OCI-LY7 (cell line): Measurements from ENCODE around the gene FAM161B. TPM values are rescaled to one million over a fixed set of nuclear protein-coding genes. Genes with fewer than 3 reads are reported as not detected.

ENCODE experiments used
- BruUV-seq: library from RNA; stranded (reverse); fragments of 400-500 nt; replicated peaks from 2 replicates; lab custom pipeline; 2021; lab: Mats Ljungman, UMichigan
- CTCF ChIA-PET: fragments of 300-600 bp; sonication (Branson Sonifier 250); formaldehyde crosslinking; loops from one replicate; lab custom pipeline; 2022; ENCODE audit warnings: antibody characterized with exemption; ENCODE audit not compliant: unreplicated experiment; lab: Charles Lee
- POLR2A ChIA-PET: fragments of 300-600 bp; sonication (Branson Sonifier 250); formaldehyde crosslinking; loops from one replicate; lab custom pipeline; 2022; ENCODE audit warnings: antibody characterized with exemption; lab: Charles Lee
- DNase-seq: peaks from one replicate; pipeline ENCODE4 v3.0.0-alpha.2; 2015; ENCODE audit warnings: low spot score
- H2AFZ ChIP-seq: fragments of 200-600 bp; sonication (generic), shearing (Covaris generic); 2 replicates; pipeline ENCODE4 v1.6.1; 2014; ENCODE audit warnings: mild to moderate bottlenecking, antibody characterized with exemption, low read length, moderate library complexity
- H3K27ac ChIP-seq: fragments of 200-600 bp; sonication (generic); 2 replicates; pipeline ENCODE4 v1.5.1; 2014; ENCODE audit warnings: mixed run types, low read depth, mild to moderate bottlenecking, moderate library complexity, low read length, inconsistent platforms; ENCODE audit not compliant: poor library complexity, severe bottlenecking
- H3K36me3 ChIP-seq: fragments of 200-600 bp; sonication (generic); 2 replicates; pipeline ENCODE4 v1.6.1; 2014; ENCODE audit warnings: mild to moderate bottlenecking, antibody characterized with exemption, low read length, moderate library complexity, mixed read lengths; ENCODE audit not compliant: insufficient read depth
- H3K4me1 ChIP-seq: fragments of 200-600 bp; sonication (generic); 2 replicates; pipeline ENCODE4 v1.5.1; 2014; ENCODE audit warnings: mild to moderate bottlenecking, low read length; ENCODE audit not compliant: insufficient read depth, poor library complexity, severe bottlenecking
- H3K4me2 ChIP-seq: fragments of 200-600 bp; sonication (generic); 2 replicates; pipeline ENCODE4 v1.6.1; 2014; ENCODE audit warnings: mild to moderate bottlenecking, low read length
- H3K4me3 ChIP-seq: fragments of 200-600 bp; sonication (generic); 2 replicates; pipeline ENCODE4 v1.5.1; 2014; ENCODE audit warnings: mild to moderate bottlenecking, low read depth, low read length; ENCODE audit not compliant: poor library complexity, severe bottlenecking
- H3K79me2 ChIP-seq: fragments of 200-600 bp; sonication (generic); 2 replicates; pipeline ENCODE4 v1.6.1; 2016; ENCODE audit warnings: low read depth, mild to moderate bottlenecking, low read length, moderate library complexity, mixed read lengths; ENCODE audit not compliant: insufficient read depth
- H3K9me2 ChIP-seq: fragments of 200-600 bp; sonication (generic); 2 replicates; pipeline ENCODE4 v1.6.1; 2016; ENCODE audit warnings: mild to moderate bottlenecking, low read length, mixed read lengths; ENCODE audit not compliant: insufficient read depth
- H3K9me3 ChIP-seq: fragments of 200-600 bp; sonication (generic); 2 replicates; pipeline ENCODE4 v1.6.1; 2014; ENCODE audit warnings: mild to moderate bottlenecking, mixed run types, low read length, mixed read lengths
- H4K20me1 ChIP-seq: fragments of 200-600 bp; sonication (generic); 2 replicates; pipeline ENCODE4 v1.6.1; 2014; ENCODE audit warnings: mild to moderate bottlenecking, antibody characterized with exemption, low read length, moderate library complexity, mixed read lengths; ENCODE audit not compliant: insufficient read depth
- EZH2phosphoT487 ChIP-seq: fragments of 200-600 bp; sonication (generic); IDR thresholded peaks from 2 replicates; pipeline ENCODE4 v1.6.1; 2018; ENCODE audit warnings: low read depth, borderline replicate concordance, mild to moderate bottlenecking, mixed run types, antibody characterized with exemption, low read length, moderate library complexity, mixed read lengths
- intact Hi-C: fragments of 100-400 bp; cut with micrococcal nuclease; formaldehyde crosslinking; loops from one replicate; pipeline ENCODE4 v1.10.0; 2022; ENCODE audit not compliant: unreplicated experiment
- total RNA-seq, 2 experiments: library from RNA; depleted of rRNA in 1 of 2; stranded (reverse); fragments of >200 nt in 1 of 2; shearing (Covaris generic) in 1 of 2; gene quantifications; 2 replicates each; pipeline ENCODE4 v1.2.3, GENCODE V29; 2014 to 2022
- TF ChIP-seq, protein P1 (sequence below): fragments of 200-600 bp; sonication (generic); conservative IDR thresholded peaks from 2 replicates; pipeline ENCODE4 v1.5.1; 2014; ENCODE audit warnings: mild to moderate bottlenecking, antibody characterized with exemption, low read length, moderate library complexity, mixed read lengths

The FAM161B gene
- total RNA-seq, 2 experiments from 2014 or later: 2.3 to 3.6 TPM

DNA sequence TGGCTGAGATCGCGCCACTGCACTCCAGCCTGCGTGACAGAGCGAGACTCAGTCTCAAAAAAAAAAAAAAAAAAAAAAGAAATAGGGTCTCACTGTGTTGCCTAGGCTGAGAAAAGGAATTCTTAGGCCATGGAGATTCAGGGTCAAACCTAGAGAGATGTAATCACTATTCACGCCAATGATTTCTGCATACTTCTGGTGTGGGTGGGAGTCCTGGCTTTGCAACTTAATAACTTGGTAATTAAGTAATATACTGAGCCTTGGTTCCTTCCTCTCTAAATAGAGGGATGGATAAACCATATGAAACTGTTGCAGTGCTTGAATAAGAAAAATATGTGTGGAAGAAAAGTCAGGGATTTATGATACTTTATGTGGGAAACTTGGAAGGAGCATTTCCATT, 60.5 kb downstream of the FAM161B start:
- BruUV-seq: no TSS peak
- peaks cover 74% of the 10 kb centered on the region for H3K79me2 ChIP-seq
- no peak for DNase-seq
- peaks cover 27% of the 10 kb centered on the region for H3K36me3 ChIP-seq
- peaks cover 31% of the 10 kb centered on the region for H3K4me1 ChIP-seq
- no peaks in the 10 kb centered on the region for H3K9me3 ChIP-seq
- H3K4me2 ChIP-seq: no peak overlapping the region
- no peak overlapping the region for H3K27ac ChIP-seq
- intact Hi-C loops: loop anchor here (5.0 kb wide), 2 partner anchors 128 to 397 kb away; partner anchors contain the start of genes BBOF1, ENTPD5 and RIOX1
- no peak overlapping the region for H3K4me3 ChIP-seq
- no peak overlapping the region for H2AFZ ChIP-seq
- CTCF ChIA-PET: no interaction called here
- no peaks in the 10 kb centered on the region for H3K9me2 ChIP-seq
- TF ChIP-seq, protein P1, sequence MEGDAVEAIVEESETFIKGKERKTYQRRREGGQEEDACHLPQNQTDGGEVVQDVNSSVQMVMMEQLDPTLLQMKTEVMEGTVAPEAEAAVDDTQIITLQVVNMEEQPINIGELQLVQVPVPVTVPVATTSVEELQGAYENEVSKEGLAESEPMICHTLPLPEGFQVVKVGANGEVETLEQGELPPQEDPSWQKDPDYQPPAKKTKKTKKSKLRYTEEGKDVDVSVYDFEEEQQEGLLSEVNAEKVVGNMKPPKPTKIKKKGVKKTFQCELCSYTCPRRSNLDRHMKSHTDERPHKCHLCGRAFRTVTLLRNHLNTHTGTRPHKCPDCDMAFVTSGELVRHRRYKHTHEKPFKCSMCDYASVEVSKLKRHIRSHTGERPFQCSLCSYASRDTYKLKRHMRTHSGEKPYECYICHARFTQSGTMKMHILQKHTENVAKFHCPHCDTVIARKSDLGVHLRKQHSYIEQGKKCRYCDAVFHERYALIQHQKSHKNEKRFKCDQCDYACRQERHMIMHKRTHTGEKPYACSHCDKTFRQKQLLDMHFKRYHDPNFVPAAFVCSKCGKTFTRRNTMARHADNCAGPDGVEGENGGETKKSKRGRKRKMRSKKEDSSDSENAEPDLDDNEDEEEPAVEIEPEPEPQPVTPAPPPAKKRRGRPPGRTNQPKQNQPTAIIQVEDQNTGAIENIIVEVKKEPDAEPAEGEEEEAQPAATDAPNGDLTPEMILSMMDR: no peak
- no peak for TF ChIP-seq EZH2phosphoT487
- POLR2A ChIA-PET: interaction anchor here (0.7 kb wide), 1 partner anchor 151 kb away, joined by 3 read pairs; no protein-coding TSS in a partner anchor
- H4K20me1 ChIP-seq: peaks cover 11% of the 10 kb centered on the region; the same call in 1 of the 2 replicates

DNA sequence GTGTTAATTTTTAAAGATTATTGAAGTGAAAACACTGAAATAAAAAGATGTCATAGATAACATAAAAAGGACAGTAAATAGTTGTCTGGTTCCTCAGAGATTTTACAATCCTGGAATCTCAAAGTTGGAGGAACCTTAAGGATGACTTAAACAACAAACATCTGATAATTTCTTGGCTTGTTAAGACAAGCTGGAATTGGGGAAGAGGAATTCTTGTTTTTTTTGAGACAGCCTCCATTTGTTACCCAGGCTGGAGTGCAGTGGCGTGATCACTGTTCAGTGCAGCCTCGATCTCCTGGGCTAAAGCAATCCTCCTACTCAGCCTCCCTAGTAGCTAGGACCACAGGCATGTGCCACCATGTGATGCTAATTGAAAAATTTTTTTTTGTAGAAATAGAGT, 60.9 kb downstream of the FAM161B start:
- CTCF ChIA-PET: no interaction called here
- POLR2A ChIA-PET: interaction anchor here (0.7 to 1.0 kb wide), 2 partner anchors 38 to 152 kb away, joined by 3 read pairs; partner anchors contain the start of gene PTGR2
- no peak overlapping the region for H3K27ac ChIP-seq
- TF ChIP-seq, protein P1: no peak
- no peak for TF ChIP-seq EZH2phosphoT487
- H3K4me3 ChIP-seq: no peak overlapping the region
- H3K9me3 ChIP-seq: no peaks in the 10 kb centered on the region
- peaks cover 74% of the 10 kb centered on the region for H3K79me2 ChIP-seq
- peaks cover 32% of the 10 kb centered on the region for H3K4me1 ChIP-seq
- H2AFZ ChIP-seq: no peak overlapping the region
- H3K9me2 ChIP-seq: no peaks in the 10 kb centered on the region
- intact Hi-C loops: loop anchor here (5.0 kb wide), 2 partner anchors 128 to 397 kb away; partner anchors contain the start of genes BBOF1, ENTPD5 and RIOX1
- H3K36me3 ChIP-seq: peaks cover 23% of the 10 kb centered on the region
- H3K4me2 ChIP-seq: peak overlapping the region; percentile 95
- BruUV-seq: no TSS peak
- H4K20me1 ChIP-seq: peaks cover 11% of the 10 kb centered on the region; the same call in 1 of the 2 replicates
- DNase-seq: no peak

DNA sequence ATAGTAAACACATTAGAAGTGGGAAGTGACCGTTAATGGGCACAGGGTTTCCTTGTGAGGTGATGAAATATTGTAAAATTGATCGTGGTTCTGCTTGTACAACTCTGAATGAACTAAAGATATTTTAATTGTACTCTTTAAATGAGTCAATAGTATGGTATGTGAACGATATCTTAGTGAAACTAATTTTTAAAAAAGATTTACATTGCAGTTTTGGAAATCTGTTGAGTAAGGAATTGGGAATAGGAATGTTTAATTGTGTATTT, 61.5 kb downstream of the FAM161B start:
- ChIA-PET POLR2A (interaction anchor here (0.6 to 1.0 kb wide), 2 partner anchors 37 to 89 kb away, joined by 3 to 5 read pairs; partner anchors contain the start of gene PTGR2), CTCF (interaction anchor here (0.5 kb wide), 1 partner anchor 74 kb away, joined by 4 read pairs; no protein-coding TSS in a partner anchor)
- Histone ChIP-seq H3K9me2 (no peaks in the 10 kb centered on the region), H3K4me1 (peaks cover 32% of the 10 kb centered on the region), H3K79me2 (peaks cover 74% of the 10 kb centered on the region), H4K20me1 (peaks cover 11% of the 10 kb centered on the region; the same call in 1 of the 2 replicates), H3K36me3 (peaks cover 17% of the 10 kb centered on the region), H3K27ac (no peak overlapping the region), H3K4me3 (peak overlapping the region; percentile 98), H2AFZ (no peak overlapping the region), H3K4me2 (peak overlapping the region; percentile 95), H3K9me3 (no peaks in the 10 kb centered on the region)
- TF ChIP-seq EZH2phosphoT487: no peak
- TF ChIP-seq, protein P1: no peak
- intact Hi-C loops: loop anchor here (5.0 kb wide), 2 partner anchors 129 to 396 kb away; partner anchors contain the start of genes BBOF1, ENTPD5 and RIOX1
- BruUV-seq: no TSS peak
- DNase-seq: no peak
